Thyroid gland (tissue), 4 donors: ENCODE results near the gene COIL. TPM values are rescaled to one million over a fixed set of nuclear protein-coding genes. Genes with fewer than 3 reads are reported as not detected.

Source experiments
- DNase-seq, 2 donors: peaks; one replicate each; pipeline ENCODE4 v3.0.0-alpha.2; 2019
- H3K27ac ChIP-seq, 3 donors: fragments of 200-600 bp; sonication (generic); 1 replicate in 2 of 3; 2 replicates in 1 of 3; pipeline ENCODE4 v1.5.1; 2016 to 2019; ENCODE audit warnings: mild to moderate bottlenecking in 1 of 3, moderate library complexity in 1 of 3
- H3K27me3 ChIP-seq: fragments of 200-600 bp; sonication (generic); one replicate; pipeline ENCODE4 v1.5.1; 2019
- H3K36me3 ChIP-seq, 2 donors: fragments of 200-600 bp; sonication (generic); one replicate each; pipeline ENCODE4 v1.5.1; 2016 to 2019
- H3K4me1 ChIP-seq, 2 donors: fragments of 200-600 bp; sonication (generic); one replicate each; pipeline ENCODE4 v1.5.1; 2017 to 2019
- H3K4me3 ChIP-seq, 3 donors: fragments of 200-600 bp; sonication (generic); replicated peaks in 1 of 3; 1 replicate in 2 of 3; 2 replicates in 1 of 3; pipeline ENCODE4 v1.5.1; 2016; ENCODE audit warnings: mild to moderate bottlenecking in 1 of 3
- H3K9me3 ChIP-seq: fragments of 200-600 bp; sonication (generic); one replicate; pipeline ENCODE4 v1.5.1; 2017
- POLR2A ChIP-seq, 2 donors: fragments of 450-650 bp; IDR thresholded peaks; one replicate each; pipeline ENCODE4 v1.6.1; 2017; ENCODE audit warnings: antibody characterized with exemption in 2 of 2, mild to moderate bottlenecking in 2 of 2, moderate library complexity in 1 of 2
- WGBS, 2 donors: methylation state at CpG; one replicate each; pipeline ENCODE4 v1.1.5; 2017; 5-methylcytosine and 5-hydroxymethylcytosine counted together
- intact Hi-C: fragments of 100-400 bp; cut with DNase I; formaldehyde crosslinking; loops from one replicate; pipeline ENCODE4 v1.15.1; 2023
- total RNA-seq, 4 donors: library from RNA; depleted of rRNA; stranded (reverse); fragments of >200 nt; gene quantifications; one replicate each; pipeline ENCODE4 v1.2.3, GENCODE V29; 2016
- TF ChIP-seq, protein P1 (sequence below), 6 experiments: fragments of 200-600 bp in 3 of 6; fragments of 450-650 bp in 3 of 6; sonication (generic) in 3 of 6; IDR thresholded peaks; one replicate each; pipeline ENCODE4 v1.5.1; 2016 to 2019; ENCODE audit warnings: antibody characterized with exemption in 6 of 6, mild to moderate bottlenecking in 2 of 6, inconsistent platforms in 1 of 6, moderate library complexity in 1 of 6

COIL gene
- total RNA-seq = 10 to 100 TPM; 13.2 to 18.3 (median 17.5) TPM

- peak; percentile 92 to 93 for DNase-seq
- Histone ChIP-seq H3K27me3 (no peaks in the 10 kb centered on the region), H3K9me3 (no peaks in the 10 kb centered on the region), H3K4me3 (peak within 1 kb of the TSS; percentile 91 to 99 (median 91)), H3K36me3 (no peaks in the 10 kb centered on the region), H3K27ac (peak within 1 kb of the TSS; percentile 91 to 92 (median 92)), H3K4me1 (peaks cover 11 to 16% of the 10 kb centered on the region in 2 donors)
- 8 to 16% methylated on average over 16 to 30 of the region's 59 CpGs for WGBS, 2 donors
- TF ChIP-seq, protein P1, sequence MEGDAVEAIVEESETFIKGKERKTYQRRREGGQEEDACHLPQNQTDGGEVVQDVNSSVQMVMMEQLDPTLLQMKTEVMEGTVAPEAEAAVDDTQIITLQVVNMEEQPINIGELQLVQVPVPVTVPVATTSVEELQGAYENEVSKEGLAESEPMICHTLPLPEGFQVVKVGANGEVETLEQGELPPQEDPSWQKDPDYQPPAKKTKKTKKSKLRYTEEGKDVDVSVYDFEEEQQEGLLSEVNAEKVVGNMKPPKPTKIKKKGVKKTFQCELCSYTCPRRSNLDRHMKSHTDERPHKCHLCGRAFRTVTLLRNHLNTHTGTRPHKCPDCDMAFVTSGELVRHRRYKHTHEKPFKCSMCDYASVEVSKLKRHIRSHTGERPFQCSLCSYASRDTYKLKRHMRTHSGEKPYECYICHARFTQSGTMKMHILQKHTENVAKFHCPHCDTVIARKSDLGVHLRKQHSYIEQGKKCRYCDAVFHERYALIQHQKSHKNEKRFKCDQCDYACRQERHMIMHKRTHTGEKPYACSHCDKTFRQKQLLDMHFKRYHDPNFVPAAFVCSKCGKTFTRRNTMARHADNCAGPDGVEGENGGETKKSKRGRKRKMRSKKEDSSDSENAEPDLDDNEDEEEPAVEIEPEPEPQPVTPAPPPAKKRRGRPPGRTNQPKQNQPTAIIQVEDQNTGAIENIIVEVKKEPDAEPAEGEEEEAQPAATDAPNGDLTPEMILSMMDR (IDR thresholded peaks at IDR 0.05) = peak; percentile 96 to 100 (median 98)
- peak in 1 of 2 donors; percentile 58 for TF ChIP-seq POLR2A (IDR thresholded peaks at IDR 0.05)
- intact Hi-C loops = no loop called here
These were observed at the start of gene COIL for GRCh38 chr17:56960596-56961538. Gene COIL, minus strand, starts transcription at chr17:56961050. Its CDS starts 31 bp downstream, at chr17:56961019.

DNA sequence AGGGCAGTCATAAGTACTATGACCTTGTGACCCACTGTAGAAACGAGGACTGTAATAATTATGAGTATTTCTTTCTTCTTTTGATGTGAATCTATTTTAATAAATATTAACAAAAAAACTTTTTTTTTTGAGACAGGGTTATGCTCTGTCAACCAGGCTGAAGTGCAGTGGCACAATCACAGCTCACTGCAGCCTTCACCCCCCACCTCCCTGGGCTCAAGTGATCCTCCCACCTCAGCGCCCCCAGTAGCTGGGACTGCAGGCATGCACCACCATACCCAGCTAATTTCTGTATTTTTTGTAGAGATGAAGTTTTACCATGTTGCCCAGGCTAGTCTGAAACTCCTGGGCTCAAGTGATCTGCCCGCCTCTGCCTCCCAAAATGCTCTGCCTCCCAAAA, 49.6 kb upstream of the COIL start:
- intact Hi-C loops = no loop called here
- no peaks in the 10 kb centered on the region for H3K9me3 ChIP-seq

DNA sequence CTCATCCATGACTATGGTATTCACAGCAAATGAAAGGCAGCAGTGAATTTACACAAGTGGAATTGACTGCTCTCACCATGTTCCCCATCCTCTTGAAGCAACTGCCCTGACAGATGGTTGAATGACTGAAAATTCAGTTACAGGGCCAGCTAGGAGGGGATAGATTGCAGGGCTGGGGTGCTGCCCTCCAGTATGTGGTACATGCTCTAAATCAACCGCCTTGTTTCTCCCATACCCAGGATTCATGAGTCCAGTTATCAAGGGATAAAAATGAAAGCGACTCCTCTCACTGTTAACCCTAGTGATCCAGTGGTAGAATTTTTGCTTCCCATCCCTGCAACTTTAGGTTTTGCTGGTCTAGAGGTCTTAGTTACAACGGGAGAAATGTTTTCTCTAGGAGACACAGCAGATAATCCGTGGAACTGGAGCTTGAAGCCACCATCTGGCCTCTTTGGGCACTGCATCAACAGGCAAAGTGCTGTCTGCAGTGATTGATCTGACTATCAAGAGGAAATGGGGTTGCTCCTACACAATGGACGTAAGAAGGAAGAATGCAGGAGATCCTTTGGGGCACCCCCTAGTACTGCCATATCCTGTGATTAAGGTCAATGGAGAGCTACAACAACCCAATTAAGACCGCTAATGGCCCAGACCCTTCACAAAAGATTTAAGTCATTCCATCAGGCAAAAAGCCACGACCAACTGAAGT, 49.0 kb upstream of the COIL start:
- peaks cover 13 to 20% of the 10 kb centered on the region in 2 donors for H3K4me1 ChIP-seq
- WGBS, 2 donors = 29 to 35% methylated on average over 7 of the region's 7 CpGs
- DNase-seq = peak; percentile 55 to 59
- H3K9me3 ChIP-seq = no peaks in the 10 kb centered on the region
- intact Hi-C loops = no loop called here
- no peak overlapping the region for H3K4me3 ChIP-seq
- H3K36me3 ChIP-seq = peaks cover 0 to 3% of the 10 kb centered on the region in 2 donors
- peak overlapping the region in 1 of 3 donors; percentile 24 for H3K27ac ChIP-seq
- TF ChIP-seq, protein P1 (IDR thresholded peaks at IDR 0.05) = peak; percentile 22 to 69 (median 58)
- no peak for TF ChIP-seq POLR2A (IDR thresholded peaks at IDR 0.05)
- H3K27me3 ChIP-seq = no peaks in the 10 kb centered on the region

More for the DNA sequence above, 49.6 kb upstream of the COIL start:
- peak; percentile 32 to 45 for DNase-seq
- Histone ChIP-seq H3K36me3 (peaks cover 0 to 3% of the 10 kb centered on the region in 2 donors), H3K27me3 (no peaks in the 10 kb centered on the region), H3K27ac (peak overlapping the region in 1 of 3 donors; percentile 24), H3K4me3 (no peak overlapping the region), H3K4me1 (peaks cover 13 to 20% of the 10 kb centered on the region in 2 donors)
- no peak for TF ChIP-seq POLR2A (IDR thresholded peaks at IDR 0.05)
- TF ChIP-seq, protein P1 (IDR thresholded peaks at IDR 0.05) = no peak
- WGBS, 2 donors = 48 to 52% methylated on average over 3 of the region's 3 CpGs

GRCh38 chr17:57008958-57009357, 48.1 kb upstream of the COIL start:
- DNase-seq = no peak
- TF ChIP-seq POLR2A (IDR thresholded peaks at IDR 0.05) = no peak
- TF ChIP-seq, protein P1 (IDR thresholded peaks at IDR 0.05) = no peak
- Histone ChIP-seq H3K27ac (no peak overlapping the region), H3K36me3 (peaks cover 0 to 3% of the 10 kb centered on the region in 2 donors), H3K4me3 (no peak overlapping the region), H3K27me3 (no peaks in the 10 kb centered on the region), H3K9me3 (no peaks in the 10 kb centered on the region), H3K4me1 (peaks cover 13 to 20% of the 10 kb centered on the region in 2 donors)
- WGBS, 2 donors = 91 to 94% methylated on average over 2 of the region's 2 CpGs
- intact Hi-C loops = no loop called here
